ENCODE results near the gene GRIA4. TPM values are rescaled to one million over a fixed set of nuclear protein-coding genes. Genes with fewer than 3 reads are reported as not detected.
"Not testable (repeated sequence)": the region's sequence is repeated elsewhere in the genome, so short reads cannot be mapped to it uniquely, and the experiment has no call there.

The GRIA4 gene
- total RNA-seq, 1 donor from 2014 or later: not detected

- no peak for DNase-seq (ENCODE audit: low spot score)
These were observed 247.9 kb downstream of the GRIA4 start for GRCh38 chr11:105857728-105858127.

- DNase-seq (ENCODE audit: low spot score): no peak
These were observed 249.0 kb downstream of the GRIA4 start for GRCh38 chr11:105858841-105859240.

GRCh38 chr11:105860105-105860504, 250.2 kb downstream of the GRIA4 start:
- DNase-seq (ENCODE audit: low spot score): no peak

GRCh38 chr11:105861225-105861624, 251.4 kb downstream of the GRIA4 start:
- no peak for DNase-seq (ENCODE audit: low spot score)

GRCh38 chr11:105862736-105863367, 253.0 kb downstream of the GRIA4 start:
- no peak for DNase-seq (ENCODE audit: low spot score)

GRCh38 chr11:105863523-105863922, 253.7 kb downstream of the GRIA4 start:
- DNase-seq (ENCODE audit: low spot score): no peak

GRCh38 chr11:105867742-105868141, 257.9 kb downstream of the GRIA4 start:
- no peak for DNase-seq (ENCODE audit: low spot score)

GRCh38 chr11:105868762-105869285, 259.0 kb downstream of the GRIA4 start:
- no peak for DNase-seq (ENCODE audit: low spot score)

GRCh38 chr11:105870516-105871113, 260.7 kb downstream of the GRIA4 start:
- no peak for DNase-seq (ENCODE audit: low spot score)

GRCh38 chr11:105878510-105878909, 268.6 kb downstream of the GRIA4 start:
- no peak for DNase-seq (ENCODE audit: low spot score)

GRCh38 chr11:105878927-105879326, 269.1 kb downstream of the GRIA4 start:
- not testable (repeated sequence) for DNase-seq (ENCODE audit: low spot score)

GRCh38 chr11:105881027-105881426, 271.2 kb downstream of the GRIA4 start:
- no peak for DNase-seq (ENCODE audit: low spot score)

GRCh38 chr11:105884436-105884835, 274.6 kb downstream of the GRIA4 start:
- no peak for DNase-seq (ENCODE audit: low spot score)

- no peak for DNase-seq (ENCODE audit: low spot score)
These were observed 281.8 kb downstream of the GRIA4 start for GRCh38 chr11:105891685-105892084.

GRCh38 chr11:105897161-105897560, 287.3 kb downstream of the GRIA4 start:
- DNase-seq (ENCODE audit: low spot score): no peak

GRCh38 chr11:105899772-105900171, 289.9 kb downstream of the GRIA4 start:
- DNase-seq (ENCODE audit: low spot score): no peak

GRCh38 chr11:105900515-105901035, 290.7 kb downstream of the GRIA4 start:
- DNase-seq (ENCODE audit: low spot score): no peak

- DNase-seq (ENCODE audit: low spot score): no peak
These were observed 293.2 kb downstream of the GRIA4 start for GRCh38 chr11:105903113-105903512.

- no peak for DNase-seq (ENCODE audit: low spot score)
These were observed 296.6 kb downstream of the GRIA4 start for GRCh38 chr11:105906517-105906916.

GRCh38 chr11:105907319-105907718, 297.4 kb downstream of the GRIA4 start:
- no peak for DNase-seq (ENCODE audit: low spot score)

- no peak for DNase-seq (ENCODE audit: low spot score)
These were observed 300.3 kb downstream of the GRIA4 start for GRCh38 chr11:105910095-105910715.

GRCh38 chr11:105911454-105911853, 301.6 kb downstream of the GRIA4 start:
- no peak for DNase-seq (ENCODE audit: low spot score)
